ENCODE data around the gene VPS25.

Gene VPS25

DNA sequence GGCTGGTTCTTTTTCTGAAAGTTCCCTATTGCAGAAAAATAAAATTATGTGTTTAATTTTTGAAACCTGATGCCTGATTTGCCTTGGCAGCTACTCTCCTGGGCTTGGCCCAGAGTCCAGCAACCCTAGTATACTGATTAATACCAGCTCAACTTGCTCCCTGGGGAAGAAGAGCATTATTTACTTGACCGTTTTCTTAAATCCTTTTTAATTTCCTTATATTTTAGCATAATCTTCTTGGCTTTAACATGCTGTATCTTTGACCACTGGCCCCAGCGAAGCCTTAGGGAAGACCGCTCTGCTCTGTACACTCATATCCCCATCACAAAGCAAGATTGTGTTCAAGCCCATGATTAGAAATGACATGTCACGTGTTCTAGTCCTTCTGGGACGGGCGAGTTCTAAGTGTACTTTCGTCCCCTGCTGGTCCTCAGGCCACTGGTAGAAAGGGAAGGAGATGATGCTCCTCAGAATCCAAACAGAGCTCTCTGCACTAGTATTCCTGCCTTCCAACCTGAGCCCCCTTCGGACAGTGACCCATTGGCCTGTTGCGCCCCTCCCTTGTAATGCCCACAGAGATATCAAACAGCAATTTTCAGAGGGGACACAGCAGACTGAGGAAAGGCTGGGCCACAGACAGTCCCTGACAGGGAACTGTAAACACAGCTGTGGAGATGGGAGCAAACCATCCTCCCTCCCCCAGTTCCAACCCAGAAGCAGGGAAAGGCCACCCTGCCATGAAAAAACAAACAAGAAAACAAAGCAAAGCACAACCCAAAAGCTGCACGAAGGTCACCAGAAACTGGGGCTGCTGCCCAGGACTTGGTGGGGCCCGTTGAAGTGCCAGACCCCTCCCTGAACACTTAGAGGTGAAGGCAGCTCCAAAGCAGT is 24.1 kb upstream of the VPS25 start:
- H3K4me3 ChIP-seq (ENCODE audit: low read depth, low read length), result no peak overlapping the region
- TF ChIP-seq, protein P1, sequence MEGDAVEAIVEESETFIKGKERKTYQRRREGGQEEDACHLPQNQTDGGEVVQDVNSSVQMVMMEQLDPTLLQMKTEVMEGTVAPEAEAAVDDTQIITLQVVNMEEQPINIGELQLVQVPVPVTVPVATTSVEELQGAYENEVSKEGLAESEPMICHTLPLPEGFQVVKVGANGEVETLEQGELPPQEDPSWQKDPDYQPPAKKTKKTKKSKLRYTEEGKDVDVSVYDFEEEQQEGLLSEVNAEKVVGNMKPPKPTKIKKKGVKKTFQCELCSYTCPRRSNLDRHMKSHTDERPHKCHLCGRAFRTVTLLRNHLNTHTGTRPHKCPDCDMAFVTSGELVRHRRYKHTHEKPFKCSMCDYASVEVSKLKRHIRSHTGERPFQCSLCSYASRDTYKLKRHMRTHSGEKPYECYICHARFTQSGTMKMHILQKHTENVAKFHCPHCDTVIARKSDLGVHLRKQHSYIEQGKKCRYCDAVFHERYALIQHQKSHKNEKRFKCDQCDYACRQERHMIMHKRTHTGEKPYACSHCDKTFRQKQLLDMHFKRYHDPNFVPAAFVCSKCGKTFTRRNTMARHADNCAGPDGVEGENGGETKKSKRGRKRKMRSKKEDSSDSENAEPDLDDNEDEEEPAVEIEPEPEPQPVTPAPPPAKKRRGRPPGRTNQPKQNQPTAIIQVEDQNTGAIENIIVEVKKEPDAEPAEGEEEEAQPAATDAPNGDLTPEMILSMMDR (IDR thresholded peaks at IDR 0.05), result no peak
- no peaks in the 10 kb centered on the region for H3K36me3 ChIP-seq (ENCODE audit: control insufficient read depth, insufficient read depth, low read length)
- no peak overlapping the region for H3K27ac ChIP-seq
- H2AFZ ChIP-seq, result no peak overlapping the region
- H3K4me1 ChIP-seq, result no peaks in the 10 kb centered on the region
- no peak overlapping the region for H3K4me2 ChIP-seq (ENCODE audit: low read length)
- H3K79me2 ChIP-seq, result peaks cover 2% of the 10 kb centered on the region
- H3K27me3 ChIP-seq (ENCODE audit: control insufficient read depth, insufficient read depth, low read length), result no peaks in the 10 kb centered on the region
- no peak overlapping the region for H3K9ac ChIP-seq
- H3K9me3 ChIP-seq (ENCODE audit: control insufficient read depth, low read length), result no peaks in the 10 kb centered on the region

GRCh38 chr17:42750739-42751344 is 22.4 kb upstream of the VPS25 start:
- H3K4me2 ChIP-seq (ENCODE audit: low read length), result no peak overlapping the region
- H2AFZ ChIP-seq, result no peak overlapping the region
- H3K9ac ChIP-seq, result no peak overlapping the region
- no peaks in the 10 kb centered on the region for H3K27me3 ChIP-seq (ENCODE audit: control insufficient read depth, insufficient read depth, low read length)
- H3K9me3 ChIP-seq (ENCODE audit: control insufficient read depth, low read length), result no peaks in the 10 kb centered on the region
- TF ChIP-seq, protein P1 (IDR thresholded peaks at IDR 0.05), result no peak
- H3K36me3 ChIP-seq (ENCODE audit: control insufficient read depth, insufficient read depth, low read length), result no peaks in the 10 kb centered on the region
- H3K4me1 ChIP-seq, result no peaks in the 10 kb centered on the region
- peak overlapping the region; percentile 5 for H3K27ac ChIP-seq
- no peak overlapping the region for H3K4me3 ChIP-seq (ENCODE audit: low read depth, low read length)
- H3K79me2 ChIP-seq, result no peaks in the 10 kb centered on the region

DNA sequence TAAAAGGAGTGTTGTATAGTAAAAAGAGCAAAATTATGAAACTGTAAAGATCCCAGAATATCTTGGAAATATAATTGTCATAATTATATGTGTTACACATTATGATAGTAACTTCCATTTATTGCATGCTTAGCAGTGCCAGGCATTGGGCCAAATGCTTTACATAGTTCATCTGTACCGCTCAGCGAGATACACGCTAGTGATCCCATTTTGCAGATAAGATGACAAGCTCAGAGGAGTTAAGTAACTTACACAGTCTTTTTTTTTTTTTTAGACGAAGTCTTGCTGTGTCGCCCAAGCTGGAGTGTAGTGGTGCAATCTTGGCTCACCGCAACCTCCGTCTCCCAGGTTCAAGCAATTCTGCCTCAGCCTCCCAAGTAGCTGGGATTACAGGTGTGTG is 21.6 kb upstream of the VPS25 start:
- H2AFZ ChIP-seq, result no peak overlapping the region
- H3K4me2 ChIP-seq (ENCODE audit: low read length), result no peak overlapping the region
- no peaks in the 10 kb centered on the region for H3K27me3 ChIP-seq (ENCODE audit: control insufficient read depth, insufficient read depth, low read length)
- H3K9ac ChIP-seq, result no peak overlapping the region
- no peak overlapping the region for H3K4me3 ChIP-seq (ENCODE audit: low read depth, low read length)
- H3K36me3 ChIP-seq (ENCODE audit: control insufficient read depth, insufficient read depth, low read length), result no peaks in the 10 kb centered on the region
- H3K79me2 ChIP-seq, result no peaks in the 10 kb centered on the region
- no peak overlapping the region for H3K27ac ChIP-seq
- H3K4me1 ChIP-seq, result no peaks in the 10 kb centered on the region
- no peaks in the 10 kb centered on the region for H3K9me3 ChIP-seq (ENCODE audit: control insufficient read depth, low read length)
- TF ChIP-seq, protein P1 (IDR thresholded peaks at IDR 0.05), result no peak

GRCh38 chr17:42754782-42755181 is 18.5 kb upstream of the VPS25 start:
- H3K27ac ChIP-seq, result no peak overlapping the region

More at GRCh38 chr17:42754782-42755181, 18.5 kb upstream of the VPS25 start:
- H3K36me3 ChIP-seq (ENCODE audit: control insufficient read depth, insufficient read depth, low read length), result no peaks in the 10 kb centered on the region
- no peaks in the 10 kb centered on the region for H3K79me2 ChIP-seq
- H3K4me3 ChIP-seq (ENCODE audit: low read depth, low read length), result no peak overlapping the region
- TF ChIP-seq, protein P1 (IDR thresholded peaks at IDR 0.05), result no peak
- no peak overlapping the region for H3K4me2 ChIP-seq (ENCODE audit: low read length)
- H3K9ac ChIP-seq, result no peak overlapping the region
- no peaks in the 10 kb centered on the region for H3K4me1 ChIP-seq
- H3K27me3 ChIP-seq (ENCODE audit: control insufficient read depth, insufficient read depth, low read length), result no peaks in the 10 kb centered on the region
- H3K9me3 ChIP-seq (ENCODE audit: control insufficient read depth, low read length), result no peaks in the 10 kb centered on the region
- no peak overlapping the region for H2AFZ ChIP-seq

Measured in parathyroid adenoma (tissue), 2 donors.